Esophagus squamous epithelium (tissue), 4 donors: ENCODE results near the gene LIN7B.

Source experiments
- POLR2A ChIP-seq, 4 donors: fragments of 450-650 bp; IDR thresholded peaks; one replicate each; pipeline ENCODE4 v1.6.1; 2017; ENCODE audit warnings: antibody characterized with exemption in 4 of 4, mild to moderate bottlenecking in 4 of 4, moderate library complexity in 3 of 4
- TF ChIP-seq, protein P1 (sequence below), 6 experiments: fragments of 450-650 bp in 4 of 6; fragments of 200-600 bp in 2 of 6; sonication (generic) in 2 of 6; IDR thresholded peaks; one replicate each; pipeline ENCODE4 v1.5.1; 2016 to 2019; ENCODE audit warnings: antibody characterized with exemption in 6 of 6, mild to moderate bottlenecking in 4 of 6, moderate library complexity in 4 of 6

DNA sequence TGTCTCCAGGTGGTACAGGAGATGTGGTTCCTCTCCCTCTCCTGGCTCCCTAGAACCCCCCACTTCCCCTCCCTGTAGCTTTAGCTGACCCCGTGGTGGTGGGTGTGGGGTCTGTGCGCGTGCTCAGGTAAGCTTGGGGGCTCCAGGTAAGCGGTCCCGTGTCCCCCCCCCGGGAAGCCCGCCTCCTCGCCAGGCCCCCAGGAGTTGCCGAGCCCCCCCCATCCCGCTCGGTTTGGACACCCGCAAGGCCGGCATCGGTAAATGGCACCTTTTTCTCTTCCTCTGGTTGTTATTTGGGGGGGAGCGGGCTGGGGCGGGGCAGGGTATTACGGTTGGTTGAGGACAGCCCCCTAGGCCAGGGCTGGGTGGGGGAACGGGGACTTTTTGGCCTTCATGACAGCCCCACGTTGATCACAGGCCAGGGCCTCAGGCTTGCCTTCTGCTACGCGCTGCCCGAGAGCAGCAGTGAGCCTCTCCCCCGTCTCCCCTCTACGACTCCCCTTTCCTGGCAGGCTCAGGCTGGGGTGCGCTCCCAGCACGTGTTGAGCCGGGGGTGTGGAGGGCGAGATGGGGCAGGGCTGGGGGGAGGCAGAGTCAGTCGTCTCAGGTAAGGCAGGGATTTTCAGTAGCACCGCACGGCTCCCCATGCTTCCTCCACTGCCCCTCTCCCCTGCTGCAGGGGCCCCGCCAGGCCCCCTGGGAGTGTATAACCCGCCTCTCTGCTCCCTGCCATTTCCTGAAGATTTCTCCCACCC is 10.7 kb upstream of the LIN7B start:
- TF ChIP-seq, protein P1, sequence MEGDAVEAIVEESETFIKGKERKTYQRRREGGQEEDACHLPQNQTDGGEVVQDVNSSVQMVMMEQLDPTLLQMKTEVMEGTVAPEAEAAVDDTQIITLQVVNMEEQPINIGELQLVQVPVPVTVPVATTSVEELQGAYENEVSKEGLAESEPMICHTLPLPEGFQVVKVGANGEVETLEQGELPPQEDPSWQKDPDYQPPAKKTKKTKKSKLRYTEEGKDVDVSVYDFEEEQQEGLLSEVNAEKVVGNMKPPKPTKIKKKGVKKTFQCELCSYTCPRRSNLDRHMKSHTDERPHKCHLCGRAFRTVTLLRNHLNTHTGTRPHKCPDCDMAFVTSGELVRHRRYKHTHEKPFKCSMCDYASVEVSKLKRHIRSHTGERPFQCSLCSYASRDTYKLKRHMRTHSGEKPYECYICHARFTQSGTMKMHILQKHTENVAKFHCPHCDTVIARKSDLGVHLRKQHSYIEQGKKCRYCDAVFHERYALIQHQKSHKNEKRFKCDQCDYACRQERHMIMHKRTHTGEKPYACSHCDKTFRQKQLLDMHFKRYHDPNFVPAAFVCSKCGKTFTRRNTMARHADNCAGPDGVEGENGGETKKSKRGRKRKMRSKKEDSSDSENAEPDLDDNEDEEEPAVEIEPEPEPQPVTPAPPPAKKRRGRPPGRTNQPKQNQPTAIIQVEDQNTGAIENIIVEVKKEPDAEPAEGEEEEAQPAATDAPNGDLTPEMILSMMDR (IDR thresholded peaks at IDR 0.05), result no peak
- no peak for TF ChIP-seq POLR2A (IDR thresholded peaks at IDR 0.05)
